ENCODE results near the gene GNL3. TPM values are rescaled to one million over a fixed set of nuclear protein-coding genes. Genes with fewer than 3 reads are reported as not detected.

The GNL3 gene
- total and polyA plus RNA-seq, 2 of the 8 experiments (the other 6 are each of a cell fraction or from before 2014, with no cell fraction given), result 45.5 to 184 TPM

- TF ChIP-seq, protein P1, sequence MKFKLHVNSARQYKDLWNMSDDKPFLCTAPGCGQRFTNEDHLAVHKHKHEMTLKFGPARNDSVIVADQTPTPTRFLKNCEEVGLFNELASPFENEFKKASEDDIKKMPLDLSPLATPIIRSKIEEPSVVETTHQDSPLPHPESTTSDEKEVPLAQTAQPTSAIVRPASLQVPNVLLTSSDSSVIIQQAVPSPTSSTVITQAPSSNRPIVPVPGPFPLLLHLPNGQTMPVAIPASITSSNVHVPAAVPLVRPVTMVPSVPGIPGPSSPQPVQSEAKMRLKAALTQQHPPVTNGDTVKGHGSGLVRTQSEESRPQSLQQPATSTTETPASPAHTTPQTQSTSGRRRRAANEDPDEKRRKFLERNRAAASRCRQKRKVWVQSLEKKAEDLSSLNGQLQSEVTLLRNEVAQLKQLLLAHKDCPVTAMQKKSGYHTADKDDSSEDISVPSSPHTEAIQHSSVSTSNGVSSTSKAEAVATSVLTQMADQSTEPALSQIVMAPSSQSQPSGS (IDR thresholded peaks at IDR 0.05; ENCODE audit: low read length), result no peak
- TF ChIP-seq RFX5 (IDR thresholded peaks at IDR 0.05; ENCODE audit: borderline replicate concordance, low read depth, low read length) (no peak), BACH1 (IDR thresholded peaks at IDR 0.05; ENCODE audit: low read length) (no peak), SP2 (IDR thresholded peaks at IDR 0.05; ENCODE audit: low read length) (no peak), KDM1A (IDR thresholded peaks at IDR 0.05; ENCODE audit: borderline replicate concordance, low read length) (no peak)
- TF ChIP-seq, protein P2, sequence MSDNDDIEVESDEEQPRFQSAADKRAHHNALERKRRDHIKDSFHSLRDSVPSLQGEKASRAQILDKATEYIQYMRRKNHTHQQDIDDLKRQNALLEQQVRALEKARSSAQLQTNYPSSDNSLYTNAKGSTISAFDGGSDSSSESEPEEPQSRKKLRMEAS (IDR thresholded peaks at IDR 0.05), result peak; percentile 66
Observed at GRCh38 chr3:52705688-52706686, 20.2 kb downstream of the GNL3 start, which contains the start of the genes GLT8D1 and SPCS1 (continued).

Measured in H1 (cell line).